Superior temporal gyrus (tissue), 1 donor: Measurements from ENCODE around the gene SND1.

ENCODE experiments used
- DNase-seq: peaks from one replicate; pipeline ENCODE4 v3.0.0-alpha.2; 2016; ENCODE audit errors: extremely low spot score

The SND1 gene

GRCh38 chr7:128136215-128136597, 484.2 kb downstream of the SND1 start:
- DNase-seq: no peak

DNA sequence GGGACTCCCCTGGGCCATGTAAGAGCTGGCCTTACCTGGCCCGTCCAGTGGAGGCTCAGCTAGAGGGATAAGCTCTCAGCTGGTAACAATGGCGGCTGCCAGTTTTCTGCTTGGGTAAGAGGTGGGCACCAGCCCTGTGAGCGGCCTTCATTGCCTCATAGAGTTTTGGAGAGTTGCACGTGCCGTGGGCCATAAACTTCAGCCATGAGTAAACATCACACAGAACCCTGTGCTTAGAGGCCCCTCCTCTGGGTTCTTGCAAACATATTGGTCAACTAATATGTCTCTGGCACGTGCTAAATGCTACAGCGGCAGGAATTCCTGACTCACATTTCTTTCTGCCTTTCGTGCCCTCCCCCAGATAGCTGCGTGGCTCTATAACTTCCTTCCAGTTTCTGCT, 485.2 kb downstream of the SND1 start:
- DNase-seq: no peak

DNA sequence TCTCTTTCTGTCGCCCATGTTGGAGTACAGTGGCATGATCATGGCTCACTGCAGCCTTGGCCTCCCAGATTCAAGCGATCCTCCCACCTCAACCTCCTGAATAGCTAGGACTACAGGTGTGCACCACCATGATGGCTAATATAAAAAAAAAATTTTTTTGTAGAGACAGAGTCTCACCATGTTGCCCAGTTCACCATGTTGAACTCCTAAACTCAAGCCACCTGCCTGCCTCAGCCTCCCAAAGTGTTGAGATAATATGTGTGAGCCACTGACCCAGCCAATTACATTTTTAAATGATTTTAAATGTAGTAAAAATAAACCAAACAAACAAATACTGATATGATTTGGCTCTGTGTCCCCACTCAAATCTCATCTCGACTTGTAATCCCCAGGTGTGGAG, 487.4 kb downstream of the SND1 start:
- DNase-seq: no peak

DNA sequence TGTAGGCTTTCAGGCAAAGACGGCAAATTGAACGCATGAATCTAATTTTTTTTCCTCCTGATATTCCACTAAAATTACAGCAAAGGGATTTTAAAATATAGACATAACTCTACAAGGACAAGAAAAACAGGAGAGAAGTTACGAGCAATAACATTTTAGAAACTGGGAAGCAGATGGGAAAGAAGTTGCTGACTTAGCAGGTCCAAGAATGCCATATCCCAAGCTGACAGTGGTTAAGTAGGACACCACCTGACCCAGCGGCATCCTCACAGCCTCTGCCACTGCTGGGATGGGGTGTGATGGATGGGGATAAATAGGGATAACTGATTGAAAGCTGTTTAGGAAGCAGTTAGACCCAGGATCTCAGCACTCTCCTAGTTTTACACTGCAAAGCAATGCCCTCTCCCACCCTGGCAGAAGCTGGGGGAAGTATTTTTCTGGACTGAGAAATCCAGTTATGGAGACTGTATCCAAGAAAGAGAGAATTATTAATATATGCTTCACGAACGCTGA, 489.7 kb downstream of the SND1 start:
- DNase-seq: no peak
